Panc1 (cell line): Measurements from ENCODE around the gene HLA-DRA. TPM values are rescaled to one million over a fixed set of nuclear protein-coding genes. Genes with fewer than 3 reads are reported as not detected.

ENCODE experiments used
- ATAC-seq: fragments of 200-7000 bp; cut with Tn5 transposase; 2 replicates; pipeline ENCODE4 v1.9.1; 2020; ENCODE audit warnings: mild to moderate bottlenecking, moderate library complexity
- BruUV-seq: library from RNA; stranded (reverse); fragments of 400-500 nt; replicated peaks from 2 replicates; lab custom pipeline; 2021; lab: Mats Ljungman, UMichigan
- CTCF ChIA-PET: fragments of 300-600 bp; sonication (Branson Sonifier 250); formaldehyde crosslinking; loops from one replicate; lab custom pipeline; 2022; ENCODE audit warnings: antibody characterized with exemption; lab: Charles Lee
- POLR2A ChIA-PET: fragments of 300-600 bp; sonication (Branson Sonifier 250); formaldehyde crosslinking; loops from one replicate; lab custom pipeline; 2022; ENCODE audit warnings: antibody characterized with exemption; lab: Charles Lee
- DNase-seq: peaks from one replicate; pipeline ENCODE4 v3.0.0-alpha.2; 2010; ENCODE audit warnings: low read depth, low spot score
- H3K27ac ChIP-seq: 2 replicates; pipeline ENCODE4 v1.5.1; 2011; ENCODE audit warnings: mild to moderate bottlenecking, low read length, inconsistent platforms
- H3K27me3 ChIP-seq: fragments of 200-500 bp; sonication (Bioruptor generic); 2 replicates; pipeline ENCODE4 v1.6.0; 2014; ENCODE audit warnings: low read length, inconsistent platforms; ENCODE audit not compliant: control insufficient read depth, insufficient read depth
- H3K36me3 ChIP-seq: fragments of 200-500 bp; sonication (Bioruptor generic); 2 replicates; pipeline ENCODE4 v1.5.1; 2014; ENCODE audit warnings: inconsistent platforms, mild to moderate bottlenecking, low read length, moderate library complexity; ENCODE audit not compliant: control insufficient read depth, insufficient read depth
- H3K4me1 ChIP-seq: 2 replicates; pipeline ENCODE4 v1.5.1; 2011; ENCODE audit warnings: inconsistent platforms, mild to moderate bottlenecking, low read length, moderate library complexity; ENCODE audit not compliant: control insufficient read depth, insufficient read depth
- H3K4me3 ChIP-seq, 2 experiments: 2 replicates each; pipeline ENCODE4 v1.5.1; 2011 to 2012; ENCODE audit warnings: low read depth in 2 of 2, low read length in 2 of 2, mild to moderate bottlenecking in 2 of 2, inconsistent platforms in 1 of 2, moderate library complexity in 1 of 2
- H3K9me3 ChIP-seq: fragments of 200-500 bp; sonication (Bioruptor generic); 2 replicates; pipeline ENCODE4 v1.5.1; 2014; ENCODE audit warnings: low read depth, mild to moderate bottlenecking, inconsistent platforms, low read length, moderate library complexity; ENCODE audit not compliant: control insufficient read depth, insufficient read depth
- CTCF ChIP-seq: fragments of 450-650 bp; IDR thresholded peaks from 2 replicates; pipeline ENCODE4 v1.5.1; 2017; ENCODE audit warnings: mild to moderate bottlenecking
- POLR2AphosphoS5 ChIP-seq: IDR thresholded peaks from 2 replicates; pipeline ENCODE4 v1.6.1; 2012; ENCODE audit warnings: mild to moderate bottlenecking, low read depth, low read length, moderate library complexity
- REST ChIP-seq, 2 experiments: IDR thresholded peaks; 2 replicates each; pipeline ENCODE4 v1.6.1; 2011 to 2012; ENCODE audit warnings: low read depth in 2 of 2, control low read depth in 1 of 2, low read length in 1 of 2, mild to moderate bottlenecking in 1 of 2, moderate library complexity in 1 of 2; ENCODE audit not compliant: insufficient read depth in 1 of 2
- SIN3A ChIP-seq: IDR thresholded peaks from 2 replicates; pipeline ENCODE4 v1.6.1; 2012; ENCODE audit warnings: low read depth, mild to moderate bottlenecking, low read length, moderate library complexity, borderline replicate concordance; ENCODE audit not compliant: insufficient read depth
- TCF7L2 ChIP-seq: IDR thresholded peaks from 2 replicates; pipeline ENCODE4 v1.6.1; 2011; ENCODE audit warnings: mild to moderate bottlenecking, low read depth, low read length, inconsistent platforms
- in situ Hi-C: cut with HindIII; loops from 2 replicates; pipeline ENCODE4 v1.10.0; 2016; ENCODE audit warnings: low sequenced_read_pairs, low pct_unique_long_range_greater_than_20kb
- intact Hi-C: fragments of 100-400 bp; cut with micrococcal nuclease; formaldehyde crosslinking; loops from one replicate; pipeline ENCODE4 v1.10.0; 2022; ENCODE audit not compliant: unreplicated experiment
- total RNA-seq: library from RNA; stranded (reverse); gene quantifications from one replicate; pipeline ENCODE4 v1.2.1, GENCODE V29; 2021; ENCODE audit not compliant: unreplicated experiment

HLA-DRA gene
- total RNA-seq, 1 experiment from 2014 or later, result 1.7 TPM

- peaks cover 42% of the 10 kb centered on the region for H3K27me3 ChIP-seq
- in situ Hi-C loops (no loop called here), intact Hi-C loops (loop anchor here (5.0 to 10.0 kb wide), 2 partner anchors 381 to 449 kb away; no protein-coding TSS in a partner anchor)
- TF ChIP-seq TCF7L2 (no peak), REST (IDR thresholded peaks at IDR 0.05; ENCODE audit: insufficient read depth in 1 of 2, low read depth in 2 of 2, low read length in 1 of 2) (no peak), POLR2AphosphoS5 (no peak), CTCF (no peak), SIN3A (no peak)
- CTCF ChIA-PET, result interaction anchor here (0.6 kb wide), 1 partner anchor 11 kb away, joined by 3 read pairs; no protein-coding TSS in a partner anchor
- POLR2A ChIA-PET, result no interaction called here
- no peaks in the 10 kb centered on the region for H3K36me3 ChIP-seq
- peaks cover 3% of the 10 kb centered on the region; the same call in 1 of the 2 replicates for H3K4me1 ChIP-seq
- DNase-seq, result no peak
- no peaks in the 10 kb centered on the region for H3K9me3 ChIP-seq
- ATAC-seq, result no peak
- peak overlapping the region; percentile 18 to 37; a peak in 3 of 4 replicates for H3K4me3 ChIP-seq
- BruUV-seq, result no TSS peak
- H3K27ac ChIP-seq, result no peak overlapping the region
Observed at GRCh38 chr6:32416036-32416435, 23.7 kb upstream of the HLA-DRA start.

GRCh38 chr6:32424589-32425300 lies 14.9 kb upstream of the HLA-DRA start:
- no peak overlapping the region for H3K27ac ChIP-seq
- no TSS peak for BruUV-seq
- H3K4me1 ChIP-seq, result no peaks in the 10 kb centered on the region
- H3K36me3 ChIP-seq, result no peaks in the 10 kb centered on the region
- in situ Hi-C loops, result no loop called here
- TF ChIP-seq SIN3A (no peak), TCF7L2 (no peak)
- no peak overlapping the region for H3K4me3 ChIP-seq
- no peak for ATAC-seq
- ChIA-PET POLR2A (no interaction called here), CTCF (interaction anchor here (0.6 to 1.3 kb wide), 3 partner anchors 171 to 361 kb away, joined by 3 to 4 read pairs (median 3); no protein-coding TSS in a partner anchor)
- DNase-seq, result no peak
- peaks cover 19% of the 10 kb centered on the region for H3K27me3 ChIP-seq
- intact Hi-C loops, result no loop called here
- no peaks in the 10 kb centered on the region for H3K9me3 ChIP-seq

GRCh38 chr6:32426338-32426737 lies 13.3 kb upstream of the HLA-DRA start:
- Histone ChIP-seq H3K4me1 (no peaks in the 10 kb centered on the region), H3K9me3 (no peaks in the 10 kb centered on the region), H3K4me3 (no peak overlapping the region), H3K27ac (no peak overlapping the region), H3K27me3 (peaks cover 16% of the 10 kb centered on the region), H3K36me3 (no peaks in the 10 kb centered on the region)
- POLR2A ChIA-PET, result no interaction called here
- DNase-seq, result no peak
- no peak for TF ChIP-seq REST (IDR thresholded peaks at IDR 0.05; ENCODE audit: insufficient read depth in 1 of 2, low read depth in 2 of 2, low read length in 1 of 2)
- no peak for TF ChIP-seq CTCF
- no peak for TF ChIP-seq POLR2AphosphoS5
- TF ChIP-seq TCF7L2, result no peak
- TF ChIP-seq SIN3A, result no peak
- no TSS peak for BruUV-seq
- intact Hi-C loops (no loop called here), in situ Hi-C loops (no loop called here)
- ATAC-seq, result no peak
- CTCF ChIA-PET, result no interaction called here
